T-cell (primary cell): ENCODE measurements around the gene BARHL1. TPM values are rescaled to one million over a fixed set of nuclear protein-coding genes. Genes with fewer than 3 reads are reported as not detected.

Experiments used
- ATAC-seq, 4 experiments: fragments of 200-7000 bp in 3 of 4; fragments of 150-1000 bp in 1 of 4; cut with Tn5 transposase; replicated peaks in 1 of 4; 1 replicate in 3 of 4; 2 replicates in 1 of 4; pipeline ENCODE4 v1.10.0; 2021; ENCODE audit warnings: moderate library complexity in 3 of 4, mild to moderate bottlenecking in 2 of 4, moderate number of reproducible peaks in 1 of 4
- CTCF ChIA-PET, 2 donors: fragments of 300-600 bp; sonication (Branson Sonifier 250); formaldehyde crosslinking; loops; one replicate each; lab custom pipeline; 2022; ENCODE audit warnings: antibody characterized with exemption in 2 of 2; lab: Charles Lee
- POLR2A ChIA-PET, 2 donors: fragments of 300-600 bp; sonication (Branson Sonifier 250); formaldehyde crosslinking; loops; one replicate each; lab custom pipeline; 2022; ENCODE audit warnings: antibody characterized with exemption in 2 of 2; lab: Charles Lee
- DNase-seq, 35 experiments: peaks; one replicate each; pipeline versions ENCODE4 v3.0.0 to v3.0.0-alpha.2; 2013 to 2023
- H3K27ac ChIP-seq: one replicate; pipeline ENCODE4 v1.5.1; 2013; ENCODE audit warnings: low read length
- H3K27me3 ChIP-seq, 2 experiments: replicated peaks in 1 of 2; 1 replicate in 1 of 2; 2 replicates in 1 of 2; pipeline versions ENCODE4 v1.6.1 to v1.7.0; 2013; ENCODE audit warnings: low read length in 1 of 2, mixed read lengths in 1 of 2; ENCODE audit not compliant: control insufficient read depth in 2 of 2, insufficient read depth in 2 of 2; ENCODE audit errors: extremely low read depth in 1 of 2
- H3K36me3 ChIP-seq, 2 donors: 1 replicate in 1 of 2; 2 replicates in 1 of 2; pipeline versions ENCODE4 v1.6.1 to v1.7.0; 2013; ENCODE audit warnings: low read length in 1 of 2; ENCODE audit not compliant: control insufficient read depth in 2 of 2, insufficient read depth in 1 of 2; ENCODE audit errors: extremely low read depth in 1 of 2
- H3K4me1 ChIP-seq, 2 experiments: 1 replicate in 1 of 2; 2 replicates in 1 of 2; pipeline versions ENCODE4 v1.6.1 to v1.7.0; 2013; ENCODE audit warnings: low read length in 2 of 2, mixed read lengths in 1 of 2; ENCODE audit not compliant: insufficient read depth in 2 of 2, control insufficient read depth in 1 of 2; ENCODE audit errors: extremely low read depth in 1 of 2
- H3K4me3 ChIP-seq, 2 donors: 1 replicate in 1 of 2; 2 replicates in 1 of 2; pipeline versions ENCODE4 v1.5.1 to v1.7.0; 2013; ENCODE audit warnings: mild to moderate bottlenecking in 2 of 2, low read length in 1 of 2, moderate library complexity in 1 of 2; ENCODE audit not compliant: control insufficient read depth in 1 of 2; ENCODE audit errors: extremely low read depth in 1 of 2
- H3K9me3 ChIP-seq: 2 replicates; pipeline ENCODE4 v1.7.0; 2013
- H3K27ac Mint-ChIP-seq, 2 donors: one replicate each; pipeline ENCODE4 v1.8.0; 2020 to 2021; ENCODE audit warnings: mild to moderate bottlenecking in 2 of 2, mixed read lengths in 2 of 2
- H3K27me3 Mint-ChIP-seq, 2 donors: one replicate each; pipeline ENCODE4 v1.8.0; 2021 to 2022; ENCODE audit warnings: mixed read lengths in 2 of 2
- H3K36me3 Mint-ChIP-seq: one replicate; pipeline ENCODE4 v1.8.0; 2021; ENCODE audit warnings: mixed read lengths
- H3K4me1 Mint-ChIP-seq, 3 donors: one replicate each; pipeline ENCODE4 v1.8.0; 2020 to 2022; ENCODE audit warnings: mixed read lengths in 3 of 3, mild to moderate bottlenecking in 1 of 3
- H3K4me3 Mint-ChIP-seq, 3 donors: one replicate each; pipeline ENCODE4 v1.8.0; 2020 to 2022; ENCODE audit warnings: mild to moderate bottlenecking in 3 of 3, mixed read lengths in 3 of 3, moderate library complexity in 3 of 3
- H3K9me3 Mint-ChIP-seq, 3 donors: one replicate each; pipeline ENCODE4 v1.8.0; 2020 to 2022; ENCODE audit warnings: mixed read lengths in 3 of 3
- WGBS: methylation state at CpG from one replicate; pipeline ENCODE4 v1.1.5; 2013; ENCODE audit warnings: missing lambda C conversion rate; ENCODE audit not compliant: insufficient coverage; 5-methylcytosine and 5-hydroxymethylcytosine counted together
- total RNA-seq, 35 experiments: library from RNA in 6 of 35; stranded (reverse) in 6 of 35; fragments of 120-200 nt in 1 of 35; gene quantifications; one replicate each; pipeline versions ENCODE4 v1.2.1 to v1.2.4 and lab custom pipeline; 2013 to 2026

The BARHL1 gene
- total RNA-seq, 5 donors from 2014 or later (not counting 1 experiment from before 2014, with no cell fraction given) = not detected

- Mint-ChIP-seq H3K9me3 (no peaks in the 10 kb centered on the region), H3K36me3 (peaks cover 65% of the 10 kb centered on the region), H3K4me3 (no peak overlapping the region), H3K27me3 (no peaks in the 10 kb centered on the region), H3K4me1 (no peaks in the 10 kb centered on the region), H3K27ac (no peak overlapping the region)
- H3K4me3 ChIP-seq = no peak overlapping the region
- H3K27ac ChIP-seq = no peak overlapping the region
- no CpG with 5 or more reads among the region's 7 CpGs for WGBS
- POLR2A ChIA-PET = no interaction called here
- H3K27me3 ChIP-seq = no peaks in the 10 kb centered on the region
- no peaks in the 10 kb centered on the region for H3K9me3 ChIP-seq
- no peaks in the 10 kb centered on the region for H3K4me1 ChIP-seq
- no peak for ATAC-seq
- DNase-seq = no peak
- CTCF ChIA-PET = no interaction called here
- peaks cover 0 to 47% of the 10 kb centered on the region in 2 donors for H3K36me3 ChIP-seq
These were observed 50.2 kb downstream of the BARHL1 start for GRCh38 chr9:132632413-132633129.

GRCh38 chr9:132634327-132634726 lies 51.9 kb downstream of the BARHL1 start:
- Mint-ChIP-seq H3K27me3 (no peaks in the 10 kb centered on the region), H3K36me3 (peaks cover 64% of the 10 kb centered on the region), H3K4me3 (no peak overlapping the region), H3K9me3 (no peaks in the 10 kb centered on the region), H3K4me1 (no peaks in the 10 kb centered on the region), H3K27ac (no peak overlapping the region)
- ATAC-seq (no peak), DNase-seq (no peak)
- no peak overlapping the region for H3K4me3 ChIP-seq
- no peak overlapping the region for H3K27ac ChIP-seq
- no peaks in the 10 kb centered on the region for H3K9me3 ChIP-seq
- no peaks in the 10 kb centered on the region for H3K4me1 ChIP-seq
- POLR2A ChIA-PET = no interaction called here
- H3K36me3 ChIP-seq = peaks cover 0 to 38% of the 10 kb centered on the region in 2 donors
- H3K27me3 ChIP-seq = no peaks in the 10 kb centered on the region
- 100% methylated on average over 2 of the region's 3 CpGs for WGBS
- CTCF ChIA-PET = no interaction called here

- no peak overlapping the region for H3K4me3 ChIP-seq
- peaks cover 59% of the 10 kb centered on the region for H3K36me3 Mint-ChIP-seq
- H3K27ac Mint-ChIP-seq = no peak overlapping the region
- H3K9me3 ChIP-seq = no peaks in the 10 kb centered on the region
- no peak overlapping the region for H3K27ac ChIP-seq
- no peaks in the 10 kb centered on the region for H3K27me3 Mint-ChIP-seq
- H3K27me3 ChIP-seq = no peaks in the 10 kb centered on the region
- POLR2A ChIA-PET = no interaction called here
- CTCF ChIA-PET = no interaction called here
- no peak for ATAC-seq
- no peaks in the 10 kb centered on the region for H3K4me1 ChIP-seq
- H3K4me1 Mint-ChIP-seq = no peaks in the 10 kb centered on the region
- no peak for DNase-seq
- H3K9me3 Mint-ChIP-seq = no peaks in the 10 kb centered on the region
- no peak overlapping the region for H3K4me3 Mint-ChIP-seq
- peaks cover 6 to 39% of the 10 kb centered on the region in 2 donors for H3K36me3 ChIP-seq
- 98% methylated on average over 12 of the region's 12 CpGs for WGBS
These were observed 54.9 kb downstream of the BARHL1 start for GRCh38 chr9:132637351-132637750.

GRCh38 chr9:132637801-132638200 lies 55.4 kb downstream of the BARHL1 start:
- ATAC-seq (no peak), DNase-seq (no peak)
- H3K9me3 ChIP-seq = no peaks in the 10 kb centered on the region
- H3K36me3 Mint-ChIP-seq = peaks cover 57% of the 10 kb centered on the region
- peaks cover 6 to 43% of the 10 kb centered on the region in 2 donors for H3K36me3 ChIP-seq
- no peaks in the 10 kb centered on the region for H3K27me3 Mint-ChIP-seq
- H3K4me1 Mint-ChIP-seq = no peaks in the 10 kb centered on the region
- WGBS = 100% methylated on average over 7 of the region's 12 CpGs
- H3K27ac Mint-ChIP-seq = no peak overlapping the region
- H3K27ac ChIP-seq = no peak overlapping the region
- H3K4me3 ChIP-seq = no peak overlapping the region
- CTCF ChIA-PET = no interaction called here
- no peaks in the 10 kb centered on the region for H3K4me1 ChIP-seq
- H3K4me3 Mint-ChIP-seq = no peak overlapping the region
- POLR2A ChIA-PET = no interaction called here
- no peaks in the 10 kb centered on the region for H3K27me3 ChIP-seq
- H3K9me3 Mint-ChIP-seq = no peaks in the 10 kb centered on the region

- H3K27ac ChIP-seq = no peak overlapping the region
- ATAC-seq (no peak), DNase-seq (no peak)
- WGBS = no CpG with 5 or more reads among the region's 5 CpGs
- H3K4me1 ChIP-seq = no peaks in the 10 kb centered on the region
- Mint-ChIP-seq H3K9me3 (no peaks in the 10 kb centered on the region), H3K36me3 (peaks cover 61% of the 10 kb centered on the region), H3K4me3 (no peak overlapping the region), H3K4me1 (no peaks in the 10 kb centered on the region), H3K27ac (no peak overlapping the region), H3K27me3 (no peaks in the 10 kb centered on the region)
- H3K36me3 ChIP-seq = peaks cover 7 to 46% of the 10 kb centered on the region in 2 donors
- ChIA-PET CTCF (no interaction called here), POLR2A (no interaction called here)
- H3K9me3 ChIP-seq = no peaks in the 10 kb centered on the region
- no peaks in the 10 kb centered on the region for H3K27me3 ChIP-seq
- H3K4me3 ChIP-seq = no peak overlapping the region
These were observed 55.8 kb downstream of the BARHL1 start for GRCh38 chr9:132638240-132638639.

GRCh38 chr9:132639322-132639721 lies 56.9 kb downstream of the BARHL1 start:
- H3K36me3 Mint-ChIP-seq = peaks cover 64% of the 10 kb centered on the region
- Histone ChIP-seq H3K4me1 (no peaks in the 10 kb centered on the region), H3K4me3 (no peak overlapping the region), H3K9me3 (no peaks in the 10 kb centered on the region), H3K27me3 (no peaks in the 10 kb centered on the region), H3K36me3 (peaks cover 11 to 56% of the 10 kb centered on the region in 2 donors), H3K27ac (no peak overlapping the region)
- ChIA-PET POLR2A (no interaction called here), CTCF (no interaction called here)
- DNase-seq (no peak), ATAC-seq (no peak)
- 86% methylated on average over 2 of the region's 5 CpGs for WGBS
- no peaks in the 10 kb centered on the region for H3K9me3 Mint-ChIP-seq
- H3K27ac Mint-ChIP-seq = no peak overlapping the region
- no peaks in the 10 kb centered on the region for H3K4me1 Mint-ChIP-seq
- H3K27me3 Mint-ChIP-seq = no peaks in the 10 kb centered on the region
- no peak overlapping the region for H3K4me3 Mint-ChIP-seq
